H9 (cell line): ENCODE measurements around the gene IGLON5. TPM values are rescaled to one million over a fixed set of nuclear protein-coding genes. Genes with fewer than 3 reads are reported as not detected.

Experiments used
- DNase-seq: peaks from one replicate; pipeline ENCODE4 v3.0.0-alpha.2; 2017
- H2AFZ ChIP-seq: one replicate; pipeline ENCODE4 v1.6.1; 2013; ENCODE audit warnings: mild to moderate bottlenecking, low read length, control low read depth, moderate library complexity
- H2AK5ac ChIP-seq: 2 replicates; pipeline ENCODE4 v1.6.1; 2013; ENCODE audit warnings: low read length, control low read depth, mixed read lengths; ENCODE audit not compliant: insufficient read length
- H2BK120ac ChIP-seq: one replicate; pipeline ENCODE4 v1.6.1; 2013; ENCODE audit warnings: low read depth, mild to moderate bottlenecking, low read length, control low read depth, inconsistent platforms; ENCODE audit not compliant: poor library complexity, severe bottlenecking
- H2BK12ac ChIP-seq: 2 replicates; pipeline ENCODE4 v1.6.1; 2013; ENCODE audit warnings: low read length, control low read depth, mixed read lengths, low read depth; ENCODE audit not compliant: insufficient read length
- H2BK15ac ChIP-seq: 2 replicates; pipeline ENCODE4 v1.6.1; 2013; ENCODE audit warnings: low read depth, low read length, control low read depth
- H2BK20ac ChIP-seq: one replicate; pipeline ENCODE4 v1.6.1; 2013; ENCODE audit warnings: low read depth, mild to moderate bottlenecking, low read length, control low read depth, inconsistent platforms; ENCODE audit not compliant: poor library complexity, severe bottlenecking
- H2BK5ac ChIP-seq: 2 replicates; pipeline ENCODE4 v1.6.1; 2013; ENCODE audit warnings: low read length, control low read depth, mixed read lengths; ENCODE audit not compliant: insufficient read length
- H3K14ac ChIP-seq: 2 replicates; pipeline ENCODE4 v1.6.1; 2013; ENCODE audit warnings: low read length, control low read depth; ENCODE audit not compliant: insufficient read depth
- H3K18ac ChIP-seq: 2 replicates; pipeline ENCODE4 v1.6.1; 2013; ENCODE audit warnings: low read depth, mild to moderate bottlenecking, mixed read lengths, low read length, control low read depth; ENCODE audit not compliant: insufficient read length
- H3K23ac ChIP-seq: 2 replicates; pipeline ENCODE4 v1.6.1; 2013; ENCODE audit warnings: low read length, control low read depth, mixed read lengths, low read depth; ENCODE audit not compliant: insufficient read length
- H3K23me2 ChIP-seq: 2 replicates; pipeline ENCODE4 v1.6.1; 2013; ENCODE audit warnings: low read depth, mild to moderate bottlenecking, mixed read lengths, low read length, control low read depth; ENCODE audit not compliant: insufficient read length, poor library complexity, severe bottlenecking
- H3K27ac ChIP-seq: 2 replicates; pipeline ENCODE4 v1.5.1; 2013; ENCODE audit warnings: low read length, control low read depth, mixed read lengths, low read depth; ENCODE audit not compliant: insufficient read length
- H3K27me3 ChIP-seq: 2 replicates; pipeline ENCODE4 v1.6.1; 2013; ENCODE audit warnings: low read length, control low read depth, inconsistent platforms; ENCODE audit not compliant: insufficient read depth
- H3K4ac ChIP-seq: 2 replicates; pipeline ENCODE4 v1.6.1; 2013; ENCODE audit warnings: low read depth, mild to moderate bottlenecking, control low read depth, inconsistent platforms, low read length, moderate library complexity
- H3K4me1 ChIP-seq: 2 replicates; pipeline ENCODE4 v1.6.1; 2013; ENCODE audit warnings: low read length, control low read depth, inconsistent platforms; ENCODE audit not compliant: insufficient read depth
- H3K4me2 ChIP-seq: 2 replicates; pipeline ENCODE4 v1.6.1; 2013; ENCODE audit warnings: low read length, control low read depth, mixed read lengths; ENCODE audit not compliant: insufficient read length, insufficient read depth
- H3K56ac ChIP-seq: 2 replicates; pipeline ENCODE4 v1.6.1; 2013; ENCODE audit warnings: low read depth, mild to moderate bottlenecking, mixed read lengths, low read length, control low read depth; ENCODE audit not compliant: insufficient read length
- H3K79me1 ChIP-seq: 2 replicates; pipeline ENCODE4 v1.6.1; 2013; ENCODE audit warnings: low read depth, mild to moderate bottlenecking, moderate library complexity, low read length, control low read depth, inconsistent platforms; ENCODE audit not compliant: insufficient read depth, poor library complexity, severe bottlenecking
- H3K79me2 ChIP-seq: 2 replicates; pipeline ENCODE4 v1.6.1; 2013; ENCODE audit warnings: low read length, control low read depth, inconsistent platforms; ENCODE audit not compliant: insufficient read depth
- H3K9ac ChIP-seq: 2 replicates; pipeline ENCODE4 v1.6.1; 2013; ENCODE audit warnings: low read length, control low read depth, mixed read lengths; ENCODE audit not compliant: insufficient read length; ENCODE audit errors: extremely low read depth
- H3K9me3 ChIP-seq: one replicate; pipeline ENCODE4 v1.6.1; 2013; ENCODE audit warnings: low read depth, low read length, inconsistent platforms; ENCODE audit not compliant: control insufficient read depth
- H3T11ph ChIP-seq: one replicate; pipeline ENCODE4 v1.6.1; 2013; ENCODE audit warnings: mild to moderate bottlenecking, low read length, control low read depth, inconsistent platforms
- H4K20me1 ChIP-seq: one replicate; pipeline ENCODE4 v1.6.1; 2013; ENCODE audit not compliant: control insufficient read depth, insufficient read length, insufficient read depth
- H4K5ac ChIP-seq: 2 replicates; pipeline ENCODE4 v1.6.1; 2013; ENCODE audit warnings: low read depth, mild to moderate bottlenecking, mixed read lengths, low read length, control low read depth; ENCODE audit not compliant: insufficient read length
- H4K8ac ChIP-seq: replicated peaks from 2 replicates; pipeline ENCODE4 v1.6.1; 2013; ENCODE audit warnings: low read length, control low read depth, mixed read lengths, low read depth; ENCODE audit not compliant: insufficient read length
- H4K91ac ChIP-seq: 2 replicates; pipeline ENCODE4 v1.6.1; 2013; ENCODE audit warnings: low read depth, mild to moderate bottlenecking, moderate library complexity, mixed read lengths, low read length, control low read depth; ENCODE audit not compliant: insufficient read length
- H3K27ac Mint-ChIP-seq, 3 experiments: 2 replicates in 2 of 3; 3 replicates in 1 of 3; pipeline ENCODE4 v1.8.0; 2020 to 2021; ENCODE audit warnings: mixed read lengths in 3 of 3, mild to moderate bottlenecking in 1 of 3, moderate library complexity in 1 of 3
- H3K27me3 Mint-ChIP-seq: 2 replicates; pipeline ENCODE4 v1.8.0; 2021; ENCODE audit warnings: low read depth, mild to moderate bottlenecking, moderate library complexity, mixed read lengths
- H3K36me3 Mint-ChIP-seq, 3 experiments: 2 replicates in 2 of 3; 3 replicates in 1 of 3; pipeline ENCODE4 v1.8.0; 2020 to 2021; ENCODE audit warnings: low read depth in 3 of 3, mixed read lengths in 3 of 3; ENCODE audit not compliant: insufficient read depth in 1 of 3
- H3K4me1 Mint-ChIP-seq, 2 experiments: 2 replicates each; pipeline ENCODE4 v1.8.0; 2020; ENCODE audit warnings: mixed read lengths in 2 of 2
- H3K4me3 Mint-ChIP-seq, 2 experiments: 2 replicates in 1 of 2; 3 replicates in 1 of 2; pipeline ENCODE4 v1.8.0; 2020 to 2021; ENCODE audit warnings: mild to moderate bottlenecking in 2 of 2, mixed read lengths in 2 of 2, moderate library complexity in 1 of 2
- H3K9me3 Mint-ChIP-seq, 2 experiments: 2 replicates in 1 of 2; 3 replicates in 1 of 2; pipeline ENCODE4 v1.8.0; 2020; ENCODE audit warnings: mild to moderate bottlenecking in 2 of 2, mixed read lengths in 2 of 2, moderate library complexity in 1 of 2
- WGBS: extraction: QIAGEN DNeasy Blood & Tissue Kit; methylation state at CpG from one replicate; pipeline ENCODE4 v1.1.7; 2013; ENCODE audit warnings: missing lambda C conversion rate, low lambda C conversion rate, mixed read lengths; ENCODE audit not compliant: insufficient read length; ENCODE audit errors: extremely low coverage; 5-methylcytosine and 5-hydroxymethylcytosine counted together
- total RNA-seq: library from RNA; stranded (reverse); gene quantifications from 2 replicates; pipeline ENCODE4 v1.2.1, GENCODE V29; 2021
- TF ChIP-seq, protein P1 (sequence below): fragments of 200-600 bp; sonication (generic); conservative IDR thresholded peaks from 3 replicates; pipeline ENCODE4 v1.8.0; 2021; ENCODE audit warnings: antibody characterized with exemption, mild to moderate bottlenecking

Gene IGLON5
- total RNA-seq, 1 experiment from 2014 or later: 41.4 TPM

DNA sequence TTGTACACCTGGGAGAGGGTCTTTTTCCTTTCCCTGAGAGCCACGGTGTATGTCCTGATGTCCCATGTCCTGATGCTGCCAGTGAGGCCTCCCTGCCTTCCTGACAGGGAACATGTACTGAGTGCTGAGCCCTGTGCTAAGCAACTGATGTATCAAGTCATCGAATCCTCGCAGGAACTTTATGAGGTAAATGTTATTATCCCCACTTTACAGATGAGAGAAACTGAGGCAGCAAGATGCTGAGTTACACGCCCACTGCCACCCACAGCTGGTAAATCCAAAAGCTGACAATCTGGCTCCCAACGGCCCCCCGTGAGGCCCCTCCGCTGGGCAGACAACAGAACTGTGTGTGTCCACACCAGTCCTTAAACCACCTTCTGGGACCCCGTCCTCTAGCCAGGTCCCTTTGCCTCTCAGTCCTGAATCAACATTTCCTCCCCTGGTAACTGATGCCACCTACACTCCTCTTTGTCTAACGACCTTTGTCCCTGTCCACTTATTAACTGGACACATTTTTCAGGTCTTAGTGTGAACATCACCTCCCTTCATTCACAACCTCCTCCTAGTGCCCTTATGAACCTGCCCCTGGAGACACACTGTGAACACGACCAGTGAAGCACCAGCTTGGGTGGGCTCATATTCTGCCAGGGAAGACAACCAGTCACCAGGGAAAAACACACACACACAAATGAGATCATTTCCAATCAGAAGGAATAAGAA is 35.9 kb downstream of the IGLON5 start:
- H3T11ph ChIP-seq: no peak overlapping the region
- H3K9ac ChIP-seq: no peak overlapping the region
- H4K20me1 ChIP-seq: no peaks in the 10 kb centered on the region
- no peak overlapping the region for H4K5ac ChIP-seq
- no peaks in the 10 kb centered on the region for H3K79me1 ChIP-seq
- H3K18ac ChIP-seq: no peak overlapping the region
- H3K56ac ChIP-seq: no peak overlapping the region
- no peaks in the 10 kb centered on the region for H3K23me2 ChIP-seq
- Mint-ChIP-seq H3K4me3 (no peak overlapping the region), H3K9me3 (no peaks in the 10 kb centered on the region), H3K27me3 (peaks cover 2% of the 10 kb centered on the region), H3K27ac (no peak overlapping the region), H3K36me3 (peaks cover 2 to 28% (median 16%) of the 10 kb centered on the region in 3 experiments; a peak in 6 of 7 replicates), H3K4me1 (peaks cover 7 to 8% of the 10 kb centered on the region in 2 experiments)
- WGBS: no CpG with 5 or more reads among the region's 10 CpGs
- no peak overlapping the region for H4K8ac ChIP-seq
- H3K27ac ChIP-seq: no peak overlapping the region
- no peak overlapping the region for H3K4me2 ChIP-seq
- H3K4me1 ChIP-seq: peaks cover 6% of the 10 kb centered on the region
- H3K9me3 ChIP-seq: no peaks in the 10 kb centered on the region
- H3K79me2 ChIP-seq: no peaks in the 10 kb centered on the region
- H2AFZ ChIP-seq: no peak overlapping the region
- no peak overlapping the region for H2BK12ac ChIP-seq
- no peaks in the 10 kb centered on the region for H3K27me3 ChIP-seq
- H2BK20ac ChIP-seq: no peak overlapping the region
- no peak overlapping the region for H3K23ac ChIP-seq
- no peak overlapping the region for H2AK5ac ChIP-seq
- H4K91ac ChIP-seq: no peak overlapping the region
- TF ChIP-seq, protein P1, sequence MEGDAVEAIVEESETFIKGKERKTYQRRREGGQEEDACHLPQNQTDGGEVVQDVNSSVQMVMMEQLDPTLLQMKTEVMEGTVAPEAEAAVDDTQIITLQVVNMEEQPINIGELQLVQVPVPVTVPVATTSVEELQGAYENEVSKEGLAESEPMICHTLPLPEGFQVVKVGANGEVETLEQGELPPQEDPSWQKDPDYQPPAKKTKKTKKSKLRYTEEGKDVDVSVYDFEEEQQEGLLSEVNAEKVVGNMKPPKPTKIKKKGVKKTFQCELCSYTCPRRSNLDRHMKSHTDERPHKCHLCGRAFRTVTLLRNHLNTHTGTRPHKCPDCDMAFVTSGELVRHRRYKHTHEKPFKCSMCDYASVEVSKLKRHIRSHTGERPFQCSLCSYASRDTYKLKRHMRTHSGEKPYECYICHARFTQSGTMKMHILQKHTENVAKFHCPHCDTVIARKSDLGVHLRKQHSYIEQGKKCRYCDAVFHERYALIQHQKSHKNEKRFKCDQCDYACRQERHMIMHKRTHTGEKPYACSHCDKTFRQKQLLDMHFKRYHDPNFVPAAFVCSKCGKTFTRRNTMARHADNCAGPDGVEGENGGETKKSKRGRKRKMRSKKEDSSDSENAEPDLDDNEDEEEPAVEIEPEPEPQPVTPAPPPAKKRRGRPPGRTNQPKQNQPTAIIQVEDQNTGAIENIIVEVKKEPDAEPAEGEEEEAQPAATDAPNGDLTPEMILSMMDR: no peak
- no peak overlapping the region for H2BK120ac ChIP-seq
- H2BK5ac ChIP-seq: no peak overlapping the region
- no peak overlapping the region for H2BK15ac ChIP-seq
- H3K14ac ChIP-seq: no peak overlapping the region
- no peak overlapping the region for H3K4ac ChIP-seq
- no peak for DNase-seq
